Measurements from ENCODE around the gene TRIM45.

GRCh38 chr1:117136749-117137148 is 15.2 kb upstream of the TRIM45 start:
- TF ChIP-seq CTCF (IDR thresholded peaks at IDR 0.05; ENCODE audit: poor library complexity) (no peak), EZH2phosphoT487 (IDR thresholded peaks at IDR 0.05; ENCODE audit: low read depth, severe bottlenecking, unreplicated experiment) (no peak)
